ENCODE measurements around the gene ZNF792.
A peak's percentile ranks its signal among the peaks of the same experiment; 100 is the strongest.

The ZNF792 gene

DNA sequence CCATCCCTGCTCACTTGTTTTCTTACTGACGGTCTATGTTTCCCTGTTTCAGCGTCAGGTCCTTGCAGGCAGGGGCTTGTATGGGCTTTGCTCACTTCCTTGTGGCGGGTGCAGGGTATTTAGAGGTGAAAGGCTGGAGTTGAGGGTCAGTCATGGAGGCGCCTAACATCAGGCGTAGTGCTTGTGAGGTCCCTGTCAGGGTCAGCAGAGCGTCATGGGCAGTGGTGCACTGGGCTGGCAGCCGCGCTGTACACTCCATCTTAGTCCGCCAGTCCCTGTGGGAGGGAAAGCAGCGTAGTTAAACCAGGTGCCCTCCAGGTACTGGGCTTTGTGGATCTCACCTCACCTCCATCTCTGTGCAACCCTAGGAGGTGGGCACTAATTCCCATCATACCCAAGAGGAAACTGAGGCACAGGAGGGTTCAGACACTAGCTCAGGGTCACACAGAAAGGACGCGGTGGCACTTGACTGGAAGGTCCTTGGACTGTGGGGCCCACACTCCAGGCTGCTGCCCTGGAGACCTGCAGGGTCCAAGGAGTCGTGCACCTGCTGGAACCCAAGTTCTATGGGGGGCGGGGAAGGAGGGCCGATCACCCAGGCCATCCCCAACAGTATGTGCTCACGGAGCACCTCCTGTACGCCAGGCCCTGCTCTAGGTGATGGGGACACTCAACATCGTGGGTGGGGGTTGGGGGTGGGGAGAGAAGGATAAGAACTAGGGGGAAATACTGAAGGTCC is 40.7 kb upstream of the ZNF792 start:
- no peak overlapping the region for H3K4me2 ChIP-seq (ENCODE audit: low read length)
- H3F3A ChIP-seq (ENCODE audit: insufficient read depth, low read length): no peaks in the 10 kb centered on the region
- H3K27me3 ChIP-seq (ENCODE audit: insufficient read depth, low read length): no peaks in the 10 kb centered on the region
- no peak overlapping the region for H3K27ac ChIP-seq (ENCODE audit: low read depth, low read length, poor library complexity, severe bottlenecking)
- H3K9ac ChIP-seq (ENCODE audit: low read length): no peak overlapping the region
- H3K4me1 ChIP-seq (ENCODE audit: insufficient read depth, low read length, severe bottlenecking): peaks cover 31% of the 10 kb centered on the region
- H3K9me2 ChIP-seq (ENCODE audit: low read depth, low read length): no peaks in the 10 kb centered on the region
- no peak overlapping the region for H2AFZ ChIP-seq (ENCODE audit: low read length)
- H3K36me3 ChIP-seq (ENCODE audit: insufficient read depth, low read length): peaks cover 55% of the 10 kb centered on the region
- TF ChIP-seq EZH2 (IDR thresholded peaks at IDR 0.05; ENCODE audit: borderline replicate concordance, low read length) (no peak), CTCF (IDR thresholded peaks at IDR 0.05; ENCODE audit: low read length) (no peak)
- H3K79me2 ChIP-seq (ENCODE audit: insufficient read depth, low read length): peaks cover 28% of the 10 kb centered on the region
- no peak overlapping the region for H3K4me3 ChIP-seq (ENCODE audit: low read depth, low read length, poor library complexity, severe bottlenecking)
- no peaks in the 10 kb centered on the region for H3K9me3 ChIP-seq (ENCODE audit: low read length)
- H4K20me1 ChIP-seq (ENCODE audit: insufficient read depth, low read length): no peaks in the 10 kb centered on the region

GRCh38 chr19:35002037-35002535 is 38.1 kb upstream of the ZNF792 start:
- TF ChIP-seq CTCF (IDR thresholded peaks at IDR 0.05; ENCODE audit: low read length): no peak
- Histone ChIP-seq H3F3A (ENCODE audit: insufficient read depth, low read length) (no peaks in the 10 kb centered on the region), H3K27ac (ENCODE audit: low read depth, low read length, poor library complexity, severe bottlenecking) (peak overlapping the region; percentile 84), H4K20me1 (ENCODE audit: insufficient read depth, low read length) (no peaks in the 10 kb centered on the region), H3K36me3 (ENCODE audit: insufficient read depth, low read length) (peaks cover 45% of the 10 kb centered on the region), H3K9me3 (ENCODE audit: low read length) (no peaks in the 10 kb centered on the region), H3K4me3 (ENCODE audit: low read depth, low read length, poor library complexity, severe bottlenecking) (peak overlapping the region; percentile 86), H3K9me2 (ENCODE audit: low read depth, low read length) (no peaks in the 10 kb centered on the region), H3K9ac (ENCODE audit: low read length) (peak overlapping the region; percentile 91; the same call in 1 of the 2 replicates), H3K27me3 (ENCODE audit: insufficient read depth, low read length) (no peaks in the 10 kb centered on the region), H3K79me2 (ENCODE audit: insufficient read depth, low read length) (peaks cover 28% of the 10 kb centered on the region), H2AFZ (ENCODE audit: low read length) (no peak overlapping the region), H3K4me2 (ENCODE audit: low read length) (peak overlapping the region; percentile 93), H3K4me1 (ENCODE audit: insufficient read depth, low read length, severe bottlenecking) (peaks cover 50% of the 10 kb centered on the region)

- Histone ChIP-seq H3K4me1 (ENCODE audit: insufficient read depth, low read length, severe bottlenecking) (peaks cover 53% of the 10 kb centered on the region), H3K4me2 (ENCODE audit: low read length) (peak overlapping the region; percentile 93), H3K27ac (ENCODE audit: low read depth, low read length, poor library complexity, severe bottlenecking) (peak overlapping the region; percentile 84), H3K9ac (ENCODE audit: low read length) (peak overlapping the region; percentile 91), H3K4me3 (ENCODE audit: low read depth, low read length, poor library complexity, severe bottlenecking) (peak overlapping the region; percentile 86), H3K27me3 (ENCODE audit: insufficient read depth, low read length) (no peaks in the 10 kb centered on the region), H3K36me3 (ENCODE audit: insufficient read depth, low read length) (peaks cover 33% of the 10 kb centered on the region), H3F3A (ENCODE audit: insufficient read depth, low read length) (no peaks in the 10 kb centered on the region), H3K9me3 (ENCODE audit: low read length) (no peaks in the 10 kb centered on the region), H3K79me2 (ENCODE audit: insufficient read depth, low read length) (peaks cover 28% of the 10 kb centered on the region), H3K9me2 (ENCODE audit: low read depth, low read length) (no peaks in the 10 kb centered on the region), H4K20me1 (ENCODE audit: insufficient read depth, low read length) (no peaks in the 10 kb centered on the region), H2AFZ (ENCODE audit: low read length) (no peak overlapping the region)
- no peak for TF ChIP-seq EZH2 (IDR thresholded peaks at IDR 0.05; ENCODE audit: borderline replicate concordance, low read length)
- TF ChIP-seq CTCF (IDR thresholded peaks at IDR 0.05; ENCODE audit: low read length): no peak
These were observed 36.8 kb upstream of the ZNF792 start for GRCh38 chr19:35000647-35001501.
